PC-9 (cell line): ENCODE data around the gene SLC7A10.

ENCODE experiments used
- EZH2 ChIP-seq: fragments of 200-600 bp; sonication (generic); IDR thresholded peaks from 2 replicates; pipeline ENCODE4 v1.8.0; 2017; ENCODE audit warnings: antibody characterized with exemption, low read depth
- TF ChIP-seq, protein P1 (sequence below): fragments of 200-600 bp; sonication (generic); conservative IDR thresholded peaks from 2 replicates; pipeline ENCODE4 v1.6.1; 2017; ENCODE audit warnings: mixed run types, antibody characterized with exemption, mild to moderate bottlenecking, moderate library complexity

DNA sequence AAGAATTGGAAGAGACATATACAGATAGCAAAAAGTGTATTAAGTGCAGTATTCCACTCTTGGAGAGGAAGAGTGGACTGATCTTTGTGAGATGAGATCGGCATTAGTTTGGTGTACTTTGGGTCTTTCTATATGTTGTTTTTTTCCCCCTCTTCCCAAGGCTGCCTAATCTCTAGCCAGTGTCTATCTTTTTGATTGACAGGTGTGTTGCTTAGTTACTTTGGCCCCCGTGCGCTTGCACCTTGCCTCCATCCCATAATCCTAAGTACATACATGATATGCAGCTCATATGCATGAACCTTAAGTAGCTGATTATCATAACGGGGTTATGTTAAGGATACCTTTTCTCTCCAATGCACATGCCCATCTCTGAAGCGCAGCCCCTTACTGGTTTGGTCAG, 4.3 kb upstream of the SLC7A10 start:
- TF ChIP-seq, protein P1, sequence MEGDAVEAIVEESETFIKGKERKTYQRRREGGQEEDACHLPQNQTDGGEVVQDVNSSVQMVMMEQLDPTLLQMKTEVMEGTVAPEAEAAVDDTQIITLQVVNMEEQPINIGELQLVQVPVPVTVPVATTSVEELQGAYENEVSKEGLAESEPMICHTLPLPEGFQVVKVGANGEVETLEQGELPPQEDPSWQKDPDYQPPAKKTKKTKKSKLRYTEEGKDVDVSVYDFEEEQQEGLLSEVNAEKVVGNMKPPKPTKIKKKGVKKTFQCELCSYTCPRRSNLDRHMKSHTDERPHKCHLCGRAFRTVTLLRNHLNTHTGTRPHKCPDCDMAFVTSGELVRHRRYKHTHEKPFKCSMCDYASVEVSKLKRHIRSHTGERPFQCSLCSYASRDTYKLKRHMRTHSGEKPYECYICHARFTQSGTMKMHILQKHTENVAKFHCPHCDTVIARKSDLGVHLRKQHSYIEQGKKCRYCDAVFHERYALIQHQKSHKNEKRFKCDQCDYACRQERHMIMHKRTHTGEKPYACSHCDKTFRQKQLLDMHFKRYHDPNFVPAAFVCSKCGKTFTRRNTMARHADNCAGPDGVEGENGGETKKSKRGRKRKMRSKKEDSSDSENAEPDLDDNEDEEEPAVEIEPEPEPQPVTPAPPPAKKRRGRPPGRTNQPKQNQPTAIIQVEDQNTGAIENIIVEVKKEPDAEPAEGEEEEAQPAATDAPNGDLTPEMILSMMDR: no peak
- no peak for TF ChIP-seq EZH2
